ENCODE results near the gene CGB7. TPM values are rescaled to one million over a fixed set of nuclear protein-coding genes. Genes with fewer than 3 reads are reported as not detected.

CGB7 gene
- total RNA-seq, 1 experiment from 2014 or later: 1.0 TPM

DNA sequence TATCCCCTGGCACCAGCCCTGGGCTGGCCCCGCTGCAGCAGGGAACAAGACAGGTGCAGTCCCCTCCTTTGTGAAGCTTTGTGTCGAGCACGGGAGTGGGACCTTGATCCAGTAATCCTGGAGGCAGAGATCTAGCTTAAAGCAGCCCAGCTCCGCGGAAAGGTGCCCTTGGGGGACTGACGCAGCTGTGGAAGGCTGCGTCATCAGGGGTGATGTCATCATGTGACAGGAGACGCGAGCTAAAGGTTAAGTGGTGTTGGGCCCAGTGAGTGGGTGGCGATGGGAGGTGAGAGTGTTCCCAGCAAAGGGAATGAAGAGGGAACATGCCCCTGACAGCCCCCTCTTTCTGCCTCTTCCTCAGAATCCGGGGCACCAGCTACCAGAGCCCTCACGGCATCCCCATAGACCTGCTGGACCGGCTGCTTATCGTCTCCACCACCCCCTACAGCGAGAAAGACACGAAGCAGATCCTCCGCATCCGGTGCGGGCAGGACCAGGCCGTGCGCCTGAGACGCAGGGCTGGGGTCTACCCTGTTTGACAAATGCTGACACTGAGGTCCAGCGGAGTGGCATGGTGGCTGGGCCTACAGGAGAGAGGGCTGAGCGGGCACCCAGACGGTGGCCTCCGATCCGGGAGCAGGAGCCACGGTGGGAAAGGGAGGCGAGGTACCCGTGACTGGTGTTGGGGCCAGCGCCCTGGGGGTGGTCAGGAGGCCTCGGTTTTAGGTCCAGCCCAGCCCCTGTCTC, 43.3 kb downstream of the CGB7 start:
- no peak overlapping the region for H3K4me3 Mint-ChIP-seq (ENCODE audit: low read depth, unreplicated experiment)
- H3K36me3 Mint-ChIP-seq (ENCODE audit: insufficient read depth, unreplicated experiment): peaks cover 85% of the 10 kb centered on the region
- H3K27ac Mint-ChIP-seq (ENCODE audit: unreplicated experiment): no peak overlapping the region
- H3K9me3 Mint-ChIP-seq (ENCODE audit: low read depth, unreplicated experiment): no peaks in the 10 kb centered on the region
- H3K4me1 Mint-ChIP-seq (ENCODE audit: low read depth, unreplicated experiment): peaks cover 6% of the 10 kb centered on the region
- CTCF ChIA-PET: no interaction called here
- no peaks in the 10 kb centered on the region for H3K27me3 Mint-ChIP-seq (ENCODE audit: unreplicated experiment)
- TF ChIP-seq, protein P1, sequence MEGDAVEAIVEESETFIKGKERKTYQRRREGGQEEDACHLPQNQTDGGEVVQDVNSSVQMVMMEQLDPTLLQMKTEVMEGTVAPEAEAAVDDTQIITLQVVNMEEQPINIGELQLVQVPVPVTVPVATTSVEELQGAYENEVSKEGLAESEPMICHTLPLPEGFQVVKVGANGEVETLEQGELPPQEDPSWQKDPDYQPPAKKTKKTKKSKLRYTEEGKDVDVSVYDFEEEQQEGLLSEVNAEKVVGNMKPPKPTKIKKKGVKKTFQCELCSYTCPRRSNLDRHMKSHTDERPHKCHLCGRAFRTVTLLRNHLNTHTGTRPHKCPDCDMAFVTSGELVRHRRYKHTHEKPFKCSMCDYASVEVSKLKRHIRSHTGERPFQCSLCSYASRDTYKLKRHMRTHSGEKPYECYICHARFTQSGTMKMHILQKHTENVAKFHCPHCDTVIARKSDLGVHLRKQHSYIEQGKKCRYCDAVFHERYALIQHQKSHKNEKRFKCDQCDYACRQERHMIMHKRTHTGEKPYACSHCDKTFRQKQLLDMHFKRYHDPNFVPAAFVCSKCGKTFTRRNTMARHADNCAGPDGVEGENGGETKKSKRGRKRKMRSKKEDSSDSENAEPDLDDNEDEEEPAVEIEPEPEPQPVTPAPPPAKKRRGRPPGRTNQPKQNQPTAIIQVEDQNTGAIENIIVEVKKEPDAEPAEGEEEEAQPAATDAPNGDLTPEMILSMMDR (IDR thresholded peaks at IDR 0.05; ENCODE audit: unreplicated experiment): no peak
- intact Hi-C loops (cut with micrococcal nuclease; ENCODE audit: unreplicated experiment): no loop called here
- BruUV-seq (replicated peaks): no TSS peak
- no peak for DNase-seq

DNA sequence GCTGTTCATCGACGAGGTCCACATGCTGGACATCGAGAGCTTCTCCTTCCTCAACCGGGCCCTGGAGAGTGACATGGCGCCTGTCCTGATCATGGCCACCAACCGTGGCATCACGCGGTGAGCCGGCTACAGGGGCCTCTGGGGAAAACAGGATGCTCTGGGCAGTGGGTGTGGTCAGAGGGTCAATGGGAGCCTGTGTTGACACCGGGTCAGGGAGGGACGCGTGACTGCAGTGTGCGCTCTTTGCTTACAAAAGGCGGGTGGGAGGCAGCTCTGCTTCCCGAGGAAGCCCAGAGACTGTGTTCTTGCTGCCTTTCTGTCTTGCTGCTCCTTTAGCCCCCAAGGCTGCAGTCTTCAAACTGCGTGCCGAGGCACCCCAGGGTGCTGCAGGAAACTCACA, 46.4 kb downstream of the CGB7 start:
- no peak for DNase-seq
- H3K27me3 Mint-ChIP-seq (ENCODE audit: unreplicated experiment): no peaks in the 10 kb centered on the region
- intact Hi-C loops (cut with micrococcal nuclease; ENCODE audit: unreplicated experiment): no loop called here
- H3K9me3 Mint-ChIP-seq (ENCODE audit: low read depth, unreplicated experiment): no peaks in the 10 kb centered on the region
- no peaks in the 10 kb centered on the region for H3K4me1 Mint-ChIP-seq (ENCODE audit: low read depth, unreplicated experiment)
- H3K27ac Mint-ChIP-seq (ENCODE audit: unreplicated experiment): no peak overlapping the region
- BruUV-seq (replicated peaks): no TSS peak
- CTCF ChIA-PET: no interaction called here
- peaks cover 70% of the 10 kb centered on the region for H3K36me3 Mint-ChIP-seq (ENCODE audit: insufficient read depth, unreplicated experiment)
- no peak overlapping the region for H3K4me3 Mint-ChIP-seq (ENCODE audit: low read depth, unreplicated experiment)
- TF ChIP-seq, protein P1 (IDR thresholded peaks at IDR 0.05; ENCODE audit: unreplicated experiment): no peak

DNA sequence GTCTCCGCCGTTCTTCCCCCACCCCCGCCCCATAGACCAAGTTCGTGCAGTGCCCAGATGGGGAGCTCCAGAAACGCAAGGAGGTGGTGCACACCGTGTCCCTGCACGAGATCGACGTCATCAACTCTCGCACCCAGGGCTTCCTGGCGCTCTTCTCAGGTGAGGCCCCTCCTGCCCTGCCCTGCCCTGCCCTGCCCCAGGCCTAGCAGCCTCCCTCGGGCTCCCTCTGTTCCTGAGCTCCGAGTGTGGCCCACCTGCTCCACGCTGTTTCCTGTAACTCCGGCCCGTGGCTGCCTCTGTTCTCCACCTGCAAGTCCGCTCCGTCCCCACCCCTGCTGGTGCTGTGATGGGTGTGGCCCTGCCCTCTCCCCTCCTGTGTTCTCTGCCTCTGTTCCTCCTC, 47.1 kb downstream of the CGB7 start:
- H3K27ac Mint-ChIP-seq (ENCODE audit: unreplicated experiment): no peak overlapping the region
- CTCF ChIA-PET: interaction anchor here (1.2 to 1.5 kb wide), 2 partner anchors 9 to 188 kb away, joined by 3 read pairs; no protein-coding TSS in a partner anchor
- H3K4me3 Mint-ChIP-seq (ENCODE audit: low read depth, unreplicated experiment): no peak overlapping the region
- H3K27me3 Mint-ChIP-seq (ENCODE audit: unreplicated experiment): no peaks in the 10 kb centered on the region
- H3K4me1 Mint-ChIP-seq (ENCODE audit: low read depth, unreplicated experiment): no peaks in the 10 kb centered on the region
- intact Hi-C loops (cut with micrococcal nuclease; ENCODE audit: unreplicated experiment): no loop called here
- TF ChIP-seq, protein P1 (IDR thresholded peaks at IDR 0.05; ENCODE audit: unreplicated experiment): no peak
- BruUV-seq (replicated peaks): no TSS peak
- DNase-seq: no peak
- no peaks in the 10 kb centered on the region for H3K9me3 Mint-ChIP-seq (ENCODE audit: low read depth, unreplicated experiment)
- H3K36me3 Mint-ChIP-seq (ENCODE audit: insufficient read depth, unreplicated experiment): peaks cover 69% of the 10 kb centered on the region

DNA sequence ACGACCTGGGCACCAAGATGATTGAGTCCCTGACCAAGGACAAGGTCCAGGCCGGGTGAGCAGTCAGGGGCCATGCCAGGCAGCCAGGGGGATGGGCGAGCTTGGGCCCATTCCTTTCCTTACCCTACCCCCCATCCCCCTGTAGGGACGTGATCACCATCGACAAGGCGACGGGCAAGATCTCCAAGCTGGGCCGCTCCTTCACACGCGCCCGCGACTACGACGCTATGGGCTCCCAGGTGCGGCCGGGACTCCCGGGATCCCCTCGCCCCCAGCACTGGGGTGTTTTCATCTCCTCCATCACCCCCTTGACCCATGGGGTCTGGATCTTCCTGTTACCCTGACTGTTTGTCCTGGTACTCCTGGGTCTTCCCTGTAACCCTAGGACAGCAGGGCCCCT, 47.7 kb downstream of the CGB7 start:
- H3K4me3 Mint-ChIP-seq (ENCODE audit: low read depth, unreplicated experiment): no peak overlapping the region

More for the DNA sequence above, 47.7 kb downstream of the CGB7 start:
- intact Hi-C loops (cut with micrococcal nuclease; ENCODE audit: unreplicated experiment): no loop called here
- Mint-ChIP-seq H3K27ac (ENCODE audit: unreplicated experiment) (no peak overlapping the region), H3K9me3 (ENCODE audit: low read depth, unreplicated experiment) (no peaks in the 10 kb centered on the region), H3K36me3 (ENCODE audit: insufficient read depth, unreplicated experiment) (peaks cover 69% of the 10 kb centered on the region), H3K27me3 (ENCODE audit: unreplicated experiment) (no peaks in the 10 kb centered on the region), H3K4me1 (ENCODE audit: low read depth, unreplicated experiment) (no peaks in the 10 kb centered on the region)
- CTCF ChIA-PET: interaction anchor here (1.2 to 1.5 kb wide), 2 partner anchors 10 to 189 kb away, joined by 3 read pairs; no protein-coding TSS in a partner anchor
- TF ChIP-seq, protein P1 (IDR thresholded peaks at IDR 0.05; ENCODE audit: unreplicated experiment): no peak
- DNase-seq: no peak
- no TSS peak for BruUV-seq (replicated peaks)
